GM18507 (cell line): Measurements from ENCODE around the gene RASSF4.

Experiments
- DNase-seq: peaks from one replicate; pipeline ENCODE4 v3.0.0; 2011; ENCODE audit warnings: low read depth; ENCODE audit not compliant: insufficient read length; ENCODE audit errors: extremely low spot score
- FAIRE-seq: peaks from 2 replicates; lab custom pipeline; 2011; peaks lifted over from hg19 to GRCh38; lab: Jason Lieb, UNC

The RASSF4 gene

DNA sequence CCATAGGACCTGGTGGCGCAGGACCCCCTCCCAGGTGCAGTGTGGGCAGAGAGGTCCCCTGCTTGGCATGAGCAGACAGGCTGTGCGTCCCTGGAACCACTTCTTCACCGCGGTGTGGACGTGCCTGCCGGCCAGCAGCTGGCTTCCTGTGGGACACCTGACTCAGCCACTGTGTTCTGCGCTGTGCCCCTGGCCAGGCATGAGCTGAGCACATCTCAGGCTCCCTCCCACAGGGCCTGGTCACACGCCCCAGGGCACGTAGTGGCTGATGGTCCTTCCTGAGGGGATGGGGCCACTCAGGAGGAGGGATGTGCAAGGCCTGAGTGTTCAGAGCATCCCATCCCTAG is 22.5 kb downstream of the RASSF4 start:
- no peak for DNase-seq
- FAIRE-seq, result no peak

GRCh38 chr10:44982496-44982895 is 22.9 kb downstream of the RASSF4 start:
- DNase-seq, result no peak
- FAIRE-seq, result no peak

GRCh38 chr10:44983066-44983894 is 23.7 kb downstream of the RASSF4 start:
- no peak for FAIRE-seq
- no peak for DNase-seq

DNA sequence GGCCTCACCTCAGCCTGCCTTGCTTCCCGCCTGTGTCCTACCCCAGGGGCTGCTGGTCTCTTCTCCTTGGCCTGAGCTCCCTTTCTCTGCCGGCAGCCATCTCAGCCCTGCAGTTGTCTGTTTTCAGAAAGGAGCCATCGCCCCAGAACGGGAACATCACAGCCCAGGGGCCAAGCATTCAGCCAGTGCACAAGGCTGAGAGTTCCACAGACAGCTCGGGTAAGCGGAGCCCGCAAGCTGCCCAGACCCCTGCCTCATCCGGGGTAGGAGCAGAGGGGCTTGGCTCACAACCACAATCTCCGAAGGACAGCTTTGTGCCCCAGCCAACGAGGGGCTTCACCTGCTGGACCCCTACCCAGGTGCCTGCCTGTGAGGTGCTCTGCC is 24.3 kb downstream of the RASSF4 start:
- DNase-seq (no peak), FAIRE-seq (no peak)

- FAIRE-seq, result no peak
Observed at GRCh38 chr10:44984671-44985101, 25.1 kb downstream of the RASSF4 start.

DNA sequence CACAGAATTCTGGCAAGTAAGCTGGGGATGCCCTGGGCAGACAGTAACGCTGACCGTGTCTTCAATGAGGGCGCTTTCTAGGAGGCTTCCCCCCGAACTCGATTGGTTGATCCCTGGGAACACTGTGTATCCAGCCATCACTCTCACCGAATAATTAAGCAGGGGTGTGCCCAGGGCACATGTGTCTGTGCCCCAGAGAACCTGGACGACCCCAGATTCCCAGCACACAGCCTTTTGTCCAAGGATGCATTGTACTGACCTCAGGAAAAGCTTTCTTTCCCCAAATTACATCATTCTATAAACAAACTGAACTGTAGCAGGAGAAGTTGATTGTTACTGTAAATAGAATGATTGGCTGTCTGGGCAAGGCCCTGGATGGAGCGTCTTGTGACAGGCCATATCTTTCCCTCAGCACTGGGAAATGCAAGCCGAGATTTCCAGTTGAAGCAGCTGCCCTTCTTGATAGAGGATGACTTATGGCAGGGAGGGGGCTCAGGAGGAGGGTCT is 25.6 kb downstream of the RASSF4 start:
- no peak for FAIRE-seq
- no peak for DNase-seq

More at GRCh38 chr10:44984671-44985101, 25.1 kb downstream of the RASSF4 start:
- no peak for DNase-seq

DNA sequence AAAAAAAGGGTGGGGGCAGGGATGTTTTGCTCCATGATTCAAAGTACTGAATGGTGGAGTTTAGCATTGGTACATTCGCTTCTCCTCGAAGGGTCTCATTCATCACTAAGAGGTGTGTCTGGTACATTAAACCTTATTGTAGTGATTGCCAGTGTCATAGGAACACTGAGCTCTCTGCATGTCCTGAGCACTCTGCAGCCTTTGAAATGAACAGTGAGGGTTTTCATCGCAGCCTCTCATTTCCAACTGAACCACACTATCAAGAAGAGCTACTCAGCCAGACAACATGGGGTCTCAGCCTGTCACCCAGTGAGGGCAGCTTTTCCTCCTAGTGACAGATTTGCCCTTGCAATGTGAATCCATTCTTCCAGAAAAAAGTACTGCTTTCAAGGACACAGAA is 26.6 kb downstream of the RASSF4 start:
- no peak for DNase-seq
- FAIRE-seq, result no peak

DNA sequence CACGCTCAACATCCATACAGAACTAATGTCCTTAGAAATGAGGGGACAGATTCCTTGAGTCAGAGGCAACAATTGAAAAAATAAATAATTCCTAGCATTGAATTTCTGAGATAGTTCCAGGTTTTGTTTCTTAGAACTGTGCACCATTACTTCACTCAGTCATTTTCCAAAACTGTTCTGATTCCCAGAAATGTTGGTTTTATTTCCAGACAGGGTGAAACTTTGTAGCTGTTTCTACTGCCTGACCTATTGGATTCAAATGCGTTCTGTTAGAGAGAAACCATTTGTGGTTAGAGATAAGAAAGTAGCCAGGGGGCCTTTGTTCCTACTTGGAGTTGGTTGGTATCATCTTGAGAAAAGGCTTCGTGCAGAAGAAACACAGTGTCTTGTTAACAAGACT is 27.1 kb downstream of the RASSF4 start:
- DNase-seq (no peak), FAIRE-seq (no peak)

GRCh38 chr10:44988957-44989585 is 29.5 kb downstream of the RASSF4 start:
- FAIRE-seq (no peak), DNase-seq (no peak)

DNA sequence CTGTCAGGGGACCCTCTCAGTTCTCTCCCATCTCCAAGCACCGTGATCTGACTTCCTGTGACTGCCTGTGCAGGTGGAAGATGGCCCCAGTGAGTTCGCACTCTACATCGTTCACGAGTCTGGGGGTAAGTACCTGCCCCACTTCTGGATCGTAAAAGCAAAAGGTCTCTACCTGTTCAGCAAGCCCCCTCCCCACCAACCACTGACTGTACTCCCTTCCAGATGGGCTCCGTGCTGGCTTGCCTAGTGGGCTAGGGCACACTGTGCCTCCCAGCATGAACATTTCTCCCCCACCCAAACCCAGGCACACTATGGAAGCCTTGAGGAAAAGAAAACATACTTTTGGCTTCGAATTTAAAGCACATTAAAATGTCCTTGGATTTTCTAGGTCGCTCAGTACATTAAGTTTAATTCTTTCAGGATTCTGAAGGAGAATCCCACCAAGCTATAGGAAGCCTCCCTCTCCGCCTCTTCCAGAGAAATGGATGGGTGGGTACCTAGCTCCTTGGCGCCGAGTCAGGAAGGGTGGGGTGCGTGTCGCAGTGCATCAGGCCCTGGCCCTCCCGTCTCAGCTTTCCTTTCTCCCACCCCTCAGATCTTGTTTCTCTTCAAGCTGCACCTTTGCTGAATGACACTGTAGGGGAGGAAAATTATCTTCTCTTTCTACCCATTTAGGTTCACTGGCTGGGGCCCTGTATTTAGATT is 30.1 kb downstream of the RASSF4 start:
- DNase-seq (no peak), FAIRE-seq (no peak)

DNA sequence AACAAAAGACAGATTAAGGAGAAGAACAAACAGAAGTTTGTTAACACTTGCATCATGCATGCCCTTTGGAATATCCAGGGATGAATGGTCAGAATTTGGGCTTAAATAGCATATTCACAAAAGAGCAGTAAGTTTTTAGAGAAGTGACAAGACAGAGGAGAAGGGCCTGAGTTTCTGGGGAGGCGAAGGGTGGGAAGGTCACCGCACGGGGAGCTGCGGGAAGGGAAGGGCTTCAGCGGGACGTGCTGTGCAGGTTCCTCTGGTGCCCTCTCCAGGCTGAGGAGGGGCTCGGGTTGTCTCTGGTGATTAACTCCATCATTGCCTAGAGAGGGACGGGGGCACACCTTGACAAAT is 30.7 kb downstream of the RASSF4 start:
- DNase-seq (no peak), FAIRE-seq (no peak)

DNA sequence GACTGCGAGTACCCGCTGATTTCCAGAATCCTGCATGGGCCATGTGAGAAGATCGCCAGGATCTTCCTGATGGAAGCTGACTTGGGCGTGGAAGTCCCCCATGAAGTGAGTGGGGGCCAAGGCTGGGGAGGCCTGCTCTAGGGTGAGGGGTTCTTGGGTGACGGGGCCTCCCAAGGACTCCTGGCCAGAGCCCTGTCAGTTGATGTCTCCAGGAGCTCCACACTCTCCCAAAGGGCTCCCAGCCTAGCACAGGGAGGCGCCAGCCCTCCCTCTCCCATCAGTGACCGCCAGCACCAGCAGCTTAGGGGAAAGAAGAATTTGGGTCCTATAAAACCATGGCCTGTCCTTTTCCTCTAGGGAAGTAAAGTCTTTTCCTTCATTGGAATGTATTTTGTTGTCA is 31.4 kb downstream of the RASSF4 start:
- DNase-seq (no peak), FAIRE-seq (no peak)

DNA sequence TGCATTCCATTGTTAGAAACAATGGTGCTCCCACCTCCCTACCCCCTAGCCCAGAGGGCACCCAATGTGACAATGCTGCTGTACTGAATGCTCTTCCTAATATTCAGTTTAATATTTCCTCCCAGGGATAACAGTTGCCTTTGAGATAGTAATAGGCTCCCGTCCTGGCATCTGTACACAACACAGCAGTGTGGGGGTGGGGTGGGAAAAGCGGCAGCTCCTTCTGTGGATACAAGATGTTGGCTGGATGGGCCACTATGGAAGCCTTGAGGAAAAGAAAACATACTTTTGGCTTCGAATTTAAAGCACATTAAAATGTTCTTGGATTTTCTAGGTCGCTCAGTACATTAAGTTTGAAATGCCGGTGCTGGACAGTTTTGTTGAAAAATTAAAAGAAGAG is 32.0 kb downstream of the RASSF4 start:
- FAIRE-seq (no peak), DNase-seq (no peak)

GRCh38 chr10:44992070-44992731 is 32.6 kb downstream of the RASSF4 start:
- FAIRE-seq (no peak), DNase-seq (no peak)

GRCh38 chr10:44992732-44993225 is 33.2 kb downstream of the RASSF4 start:
- DNase-seq, result no peak
- FAIRE-seq, result no peak

DNA sequence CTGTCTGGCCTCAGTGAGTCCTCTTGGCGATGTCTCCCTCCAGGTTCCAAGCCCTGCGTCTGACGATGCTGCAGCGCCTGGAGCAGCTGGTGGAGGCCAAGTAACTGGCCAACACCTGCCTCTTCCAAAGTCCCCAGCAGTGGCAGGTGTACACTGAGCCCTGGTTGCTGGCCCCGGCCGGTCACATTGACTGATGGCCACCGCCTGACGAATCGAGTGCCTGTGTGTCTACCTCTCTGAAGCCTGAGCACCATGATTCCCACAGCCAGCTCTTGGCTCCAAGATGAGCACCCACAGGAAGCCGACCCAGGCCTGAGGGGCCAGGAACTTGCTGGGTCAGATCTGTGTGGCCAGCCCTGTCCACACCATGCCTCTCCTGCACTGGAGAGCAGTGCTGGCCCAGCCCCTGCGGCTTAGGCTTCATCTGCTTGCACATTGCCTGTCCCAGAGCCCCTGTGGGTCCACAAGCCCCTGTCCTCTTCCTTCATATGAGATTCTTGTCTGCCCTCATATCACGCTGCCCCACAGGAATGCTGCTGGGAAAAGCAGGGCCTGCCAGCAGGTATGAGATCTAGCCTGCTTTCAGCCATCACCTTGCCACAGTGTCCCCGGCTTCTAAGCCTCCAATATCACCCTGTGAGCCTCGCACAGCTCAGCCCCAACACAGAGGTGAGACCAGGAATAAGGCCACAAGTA is 33.8 kb downstream of the RASSF4 start:
- DNase-seq (no peak), FAIRE-seq (no peak)

GRCh38 chr10:44993922-44994751 is 34.5 kb downstream of the RASSF4 start:
- FAIRE-seq, result no peak

DNA sequence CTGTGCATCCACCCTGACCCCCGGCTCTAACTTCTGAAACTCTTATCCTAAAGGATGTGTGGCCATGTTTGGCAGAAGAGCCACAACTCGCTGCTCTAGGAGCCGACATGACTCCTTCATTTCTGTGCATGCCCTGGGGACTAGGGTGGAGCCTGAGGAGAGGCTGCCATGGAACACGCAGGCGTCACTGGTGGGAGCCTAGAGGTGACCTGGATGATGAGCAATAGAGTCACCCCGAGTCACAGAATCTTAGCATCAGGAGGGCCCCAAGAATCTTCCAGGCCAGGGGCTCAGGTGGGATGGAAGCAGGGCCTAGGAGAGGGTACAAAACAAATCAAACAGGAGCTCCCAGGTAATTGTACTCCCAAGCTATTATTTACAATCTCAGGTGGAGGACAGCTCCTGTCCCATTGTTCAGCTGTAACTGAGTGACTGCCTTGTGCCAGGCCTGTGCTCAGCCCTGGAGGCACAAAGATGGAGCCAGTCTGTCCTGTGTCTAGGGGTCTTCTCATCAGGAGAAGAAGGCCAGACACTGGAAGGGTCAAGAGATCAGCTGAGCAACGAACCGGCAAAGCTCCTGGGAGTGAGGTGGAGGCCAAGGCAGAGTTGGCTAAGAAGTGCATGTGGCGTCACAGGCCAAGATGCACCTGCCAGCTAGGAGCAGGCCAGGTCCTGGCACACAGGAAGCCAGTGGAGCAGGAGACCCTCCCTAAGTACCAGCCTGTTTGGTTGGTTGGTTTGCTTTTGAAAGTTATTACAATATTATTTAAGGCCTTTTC is 35.3 kb downstream of the RASSF4 start:
- FAIRE-seq (no peak), DNase-seq (no peak)

More at GRCh38 chr10:44993922-44994751, 34.5 kb downstream of the RASSF4 start:
- no peak for DNase-seq
